Keratinocyte (primary cell): Measurements from ENCODE around the gene POLR1A.

ENCODE experiments used
- EZH2 ChIP-seq: IDR thresholded peaks from one replicate; pipeline ENCODE4 v1.6.1; 2012; ENCODE audit warnings: inconsistent platforms, mild to moderate bottlenecking, low read length, moderate library complexity
- TF ChIP-seq, protein P1 (sequence below), 3 experiments: IDR thresholded peaks in 1 of 3; conservative IDR thresholded peaks in 1 of 3; optimal IDR thresholded peaks in 1 of 3; 2 replicates in 2 of 3; 3 replicates in 1 of 3; pipeline versions ENCODE3 to v1.5.1; 2011; ENCODE audit warnings: low read length in 3 of 3, mild to moderate bottlenecking in 3 of 3, moderate library complexity in 2 of 3, control low read depth in 1 of 3, inconsistent platforms in 1 of 3; ENCODE audit not compliant: insufficient read depth in 2 of 3; ENCODE audit errors: extremely low read depth in 1 of 3

DNA sequence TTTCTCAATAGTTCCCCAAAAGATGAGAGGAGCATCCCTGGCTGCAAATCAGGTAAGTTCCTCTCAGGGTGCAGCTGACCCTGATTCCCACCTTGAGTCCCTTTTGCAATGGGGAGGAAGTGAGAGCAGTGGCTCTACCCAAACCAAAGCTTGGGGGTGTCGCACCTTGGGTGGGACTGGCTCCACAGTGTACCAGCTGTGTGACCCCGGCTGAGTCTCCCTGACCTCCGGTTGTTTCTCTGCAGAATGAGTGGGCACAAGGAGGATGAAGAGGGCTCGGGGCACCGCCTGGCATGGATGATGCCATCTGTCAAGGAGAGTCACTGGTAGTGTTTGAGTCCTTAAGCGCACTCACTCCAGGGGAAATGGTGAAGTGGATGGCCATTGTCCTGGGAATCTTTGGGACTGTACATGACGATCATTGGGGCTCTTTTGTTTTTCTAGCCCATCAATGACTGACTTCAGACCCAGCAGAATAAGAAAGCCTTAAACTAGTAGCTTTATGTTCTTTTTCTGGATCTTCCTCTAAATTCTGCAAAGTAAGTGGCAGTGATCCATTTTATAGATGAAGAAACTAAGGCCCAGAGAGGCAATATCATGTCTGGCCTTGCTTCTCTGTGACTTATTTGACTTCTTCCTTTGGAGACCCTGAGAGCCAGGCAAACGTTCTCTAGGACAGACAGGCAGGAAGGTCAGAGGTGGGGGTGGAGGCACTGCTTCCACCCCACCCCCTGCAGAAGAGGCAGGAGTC, 110.6 kb downstream of the POLR1A start:
- TF ChIP-seq, protein P1, sequence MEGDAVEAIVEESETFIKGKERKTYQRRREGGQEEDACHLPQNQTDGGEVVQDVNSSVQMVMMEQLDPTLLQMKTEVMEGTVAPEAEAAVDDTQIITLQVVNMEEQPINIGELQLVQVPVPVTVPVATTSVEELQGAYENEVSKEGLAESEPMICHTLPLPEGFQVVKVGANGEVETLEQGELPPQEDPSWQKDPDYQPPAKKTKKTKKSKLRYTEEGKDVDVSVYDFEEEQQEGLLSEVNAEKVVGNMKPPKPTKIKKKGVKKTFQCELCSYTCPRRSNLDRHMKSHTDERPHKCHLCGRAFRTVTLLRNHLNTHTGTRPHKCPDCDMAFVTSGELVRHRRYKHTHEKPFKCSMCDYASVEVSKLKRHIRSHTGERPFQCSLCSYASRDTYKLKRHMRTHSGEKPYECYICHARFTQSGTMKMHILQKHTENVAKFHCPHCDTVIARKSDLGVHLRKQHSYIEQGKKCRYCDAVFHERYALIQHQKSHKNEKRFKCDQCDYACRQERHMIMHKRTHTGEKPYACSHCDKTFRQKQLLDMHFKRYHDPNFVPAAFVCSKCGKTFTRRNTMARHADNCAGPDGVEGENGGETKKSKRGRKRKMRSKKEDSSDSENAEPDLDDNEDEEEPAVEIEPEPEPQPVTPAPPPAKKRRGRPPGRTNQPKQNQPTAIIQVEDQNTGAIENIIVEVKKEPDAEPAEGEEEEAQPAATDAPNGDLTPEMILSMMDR (optimal IDR thresholded peaks at IDR 0.05 in 1 of 3, IDR thresholded peaks at IDR 0.05 in 1 of 3, conservative IDR thresholded peaks at IDR 0.05 in 1 of 3; ENCODE audit: extremely low read depth in 1 of 3, insufficient read depth in 2 of 3, low read length in 3 of 3): no peak
- no peak for TF ChIP-seq EZH2
